HepG2 (cell line): ENCODE measurements around the gene CAPN10. TPM values are rescaled to one million over a fixed set of nuclear protein-coding genes. Genes with fewer than 3 reads are reported as not detected.

Experiments used
- ATF1 ChIP-seq: IDR thresholded peaks from 2 replicates; pipeline ENCODE4 v1.6.1; 2016; ENCODE audit warnings: mild to moderate bottlenecking, control low read depth
- ATF7-NPFF ChIP-seq: sonication (generic); formaldehyde crosslinking; IDR thresholded peaks from 2 replicates; pipeline ENCODE4 v1.8.1; 2023; ENCODE audit warnings: mild to moderate bottlenecking, low read depth, missing genetic modification reagents, moderate library complexity
- CHCHD3 ChIP-seq: sonication (generic); formaldehyde crosslinking; IDR thresholded peaks from 2 replicates; pipeline ENCODE4 v1.8.0; 2022; ENCODE audit warnings: mild to moderate bottlenecking, missing genetic modification reagents, moderate library complexity
- FOXM1 ChIP-seq: sonication (generic); formaldehyde crosslinking; IDR thresholded peaks from 2 replicates; pipeline ENCODE4 v1.5.0; 2020; ENCODE audit warnings: missing genetic modification reagents
- POLR2AphosphoS5 ChIP-seq: IDR thresholded peaks from 2 replicates; pipeline ENCODE4 v1.6.1; 2012; ENCODE audit warnings: low read depth, low read length
- RBAK ChIP-seq: sonication (generic); formaldehyde crosslinking; IDR thresholded peaks from 2 replicates; pipeline ENCODE4 v1.5.1; 2020; ENCODE audit warnings: mild to moderate bottlenecking, missing genetic modification reagents
- SAP130 ChIP-seq: IDR thresholded peaks from 2 replicates; pipeline ENCODE4 v1.6.1; 2016; ENCODE audit warnings: low read depth
- STAT5B ChIP-seq: sonication (generic); formaldehyde crosslinking; IDR thresholded peaks from 2 replicates; pipeline ENCODE4 v1.4.0; 2020; ENCODE audit warnings: missing genetic modification reagents
- TEAD2 ChIP-seq: sonication (generic); formaldehyde crosslinking; IDR thresholded peaks from 2 replicates; pipeline ENCODE4 v1.9.0; 2021; ENCODE audit warnings: missing genetic modification reagents
- XRCC5 ChIP-seq: fragments of 200-400 bp; formaldehyde crosslinking; optimal IDR thresholded peaks from 2 replicates; pipeline ENCODE3; 2017; ENCODE audit warnings: mild to moderate bottlenecking, low read length
- ZFP1 ChIP-seq: IDR thresholded peaks from 2 replicates; pipeline ENCODE4 v1.6.1; 2016
- ZNF292 ChIP-seq: sonication (generic); formaldehyde crosslinking; IDR thresholded peaks from 2 replicates; pipeline ENCODE4 v1.8.1; 2022; ENCODE audit warnings: mild to moderate bottlenecking, low read depth, missing genetic modification reagents, borderline replicate concordance
- ZNF331 ChIP-seq: sonication (generic); formaldehyde crosslinking; IDR thresholded peaks from 2 replicates; pipeline ENCODE4 v1.4.0; 2020; ENCODE audit warnings: missing genetic modification reagents
- ZNF543 ChIP-seq: sonication (generic); formaldehyde crosslinking; IDR thresholded peaks from 2 replicates; pipeline ENCODE4 v1.4.0; 2020; ENCODE audit warnings: mild to moderate bottlenecking, missing genetic modification reagents
- ZNF674 ChIP-seq: sonication (generic); formaldehyde crosslinking; IDR thresholded peaks from 2 replicates; pipeline ENCODE4 v1.5.0; 2020; ENCODE audit warnings: low read depth, mild to moderate bottlenecking, missing genetic modification reagents
- ZSCAN29 ChIP-seq: sonication (generic); formaldehyde crosslinking; conservative IDR thresholded peaks from 2 replicates; pipeline ENCODE4 v1.4.0; 2020; ENCODE audit warnings: mild to moderate bottlenecking, missing genetic modification reagents
- ZSCAN31 ChIP-seq: sonication (generic); formaldehyde crosslinking; IDR thresholded peaks from 2 replicates; pipeline ENCODE4 v1.5.0; 2020; ENCODE audit warnings: low read depth, mild to moderate bottlenecking, missing genetic modification reagents
- polyA plus RNA-seq, 8 experiments: library from polyadenylated mRNA; depleted of rRNA in 3 of 8; stranded (reverse) in 7 of 8; unstranded in 1 of 8; fragments of >200 nt; fragmentation: Illumina TruSeq in 4 of 8; extraction: Trizol in 4 of 8; gene quantifications; 2 replicates each; pipeline versions ENCODE4 v1.2.1 to v1.2.3, GENCODE V29; 2011 to 2016; ENCODE audit warnings: low read depth in 4 of 8, missing spikeins in 1 of 8, mixed read lengths in 1 of 8; ENCODE audit not compliant: insufficient read depth in 1 of 8
- total RNA-seq, 5 experiments: library from RNA; depleted of rRNA; stranded (reverse); fragments of >200 nt; fragmentation: Illumina TruSeq; extraction: Trizol; gene quantifications; 2 replicates each; pipeline ENCODE4 v1.2.3, GENCODE V29; 2016; ENCODE audit warnings: low read depth in 1 of 5
- TF ChIP-seq, protein P1 (sequence below): sonication (generic); formaldehyde crosslinking; IDR thresholded peaks from 2 replicates; pipeline ENCODE4 v1.9.0; 2021; ENCODE audit warnings: missing genetic modification reagents, mild to moderate bottlenecking, borderline replicate concordance
- TF ChIP-seq, protein P2 (sequence below): sonication (generic); formaldehyde crosslinking; IDR thresholded peaks from 2 replicates; pipeline ENCODE4 v1.4.0; 2020; ENCODE audit warnings: mild to moderate bottlenecking, missing genetic modification reagents

CAPN10 gene
- total and polyA plus RNA-seq, 2 of the 13 experiments (the other 11 are each of a cell fraction or from before 2014, with no cell fraction given), result 27.6 to 32.4 TPM

DNA sequence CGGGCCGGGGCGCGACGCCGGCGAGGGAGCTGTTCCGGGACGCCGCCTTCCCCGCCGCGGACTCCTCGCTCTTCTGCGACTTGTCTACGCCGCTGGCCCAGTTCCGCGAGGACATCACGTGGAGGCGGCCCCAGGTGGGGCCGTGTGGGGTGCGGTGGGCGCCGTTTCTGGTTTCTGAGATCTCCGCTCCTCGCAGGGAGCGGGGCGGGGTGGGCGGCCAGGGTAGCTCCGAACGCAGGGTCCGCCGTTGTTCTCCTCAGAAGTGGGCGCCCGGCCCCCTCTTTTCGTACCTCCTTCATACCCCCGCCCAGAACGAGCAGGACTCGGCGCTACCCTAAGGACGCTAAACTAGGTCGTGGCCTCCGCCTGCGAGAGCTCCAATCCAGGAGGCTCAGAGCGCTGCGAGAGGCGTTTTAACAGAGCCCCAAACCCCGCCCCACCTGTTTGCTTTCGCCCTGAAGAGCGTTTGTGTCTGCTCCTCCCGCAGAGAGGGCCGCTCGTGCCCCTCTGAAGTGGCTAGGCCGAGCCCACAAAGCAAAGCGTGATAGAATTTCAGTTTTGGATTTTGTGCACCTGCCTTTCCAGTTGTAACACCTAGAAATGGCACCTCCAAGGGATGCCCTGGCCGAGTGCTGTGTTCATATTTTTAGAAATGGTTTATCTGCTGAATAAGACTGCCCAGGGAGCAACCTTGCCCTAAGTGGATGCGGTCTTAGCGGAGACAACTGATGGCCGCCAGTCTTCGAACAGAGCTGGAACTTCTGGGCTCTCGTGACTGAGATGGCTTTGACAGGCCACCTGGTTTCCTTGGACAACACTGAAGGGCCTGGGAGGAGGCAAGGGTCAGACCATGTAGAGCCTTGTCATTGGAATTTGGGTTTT, 626 bp downstream of the CAPN10 start (continued):
- TF ChIP-seq SAP130 (CRISPR knock-in tag) (0 out of 2 replicates have a peak, but pooled peaks have one; percentile 3), ATF1 (CRISPR knock-in tag) (no peak), RBAK (CRISPR knock-in tag) (0 out of 2 replicates have a peak, but pooled peaks have one; percentile 18), ZFP1 (CRISPR knock-in tag) (no peak), ZSCAN29 (CRISPR knock-in tag) (peak; percentile 36; the same call in 1 of the 2 replicates), POLR2AphosphoS5 (peak; percentile 55; the same call in 1 of the 2 replicates), TEAD2 (CRISPR knock-in tag) (0 out of 2 replicates have a peak, but pooled peaks have one; percentile 22), STAT5B (no peak), ZNF674 (CRISPR knock-in tag) (peak; percentile 67; the same call in 1 of the 2 replicates), ZNF292 (CRISPR knock-in tag) (no peak), ZSCAN31 (peak; percentile 45; the same call in 1 of the 2 replicates), XRCC5 (peak; percentile 23), ZNF543 (CRISPR knock-in tag) (0 out of 2 replicates have a peak, but pooled peaks have one; percentile 58), ZNF331 (CRISPR knock-in tag) (no peak), CHCHD3 (CRISPR knock-in tag) (peak; percentile 43; the same call in 1 of the 2 replicates), ATF7-NPFF (CRISPR knock-in tag) (peak; percentile 64; the same call in 1 of the 2 replicates), FOXM1 (CRISPR knock-in tag) (no peak)
- TF ChIP-seq, protein P1, sequence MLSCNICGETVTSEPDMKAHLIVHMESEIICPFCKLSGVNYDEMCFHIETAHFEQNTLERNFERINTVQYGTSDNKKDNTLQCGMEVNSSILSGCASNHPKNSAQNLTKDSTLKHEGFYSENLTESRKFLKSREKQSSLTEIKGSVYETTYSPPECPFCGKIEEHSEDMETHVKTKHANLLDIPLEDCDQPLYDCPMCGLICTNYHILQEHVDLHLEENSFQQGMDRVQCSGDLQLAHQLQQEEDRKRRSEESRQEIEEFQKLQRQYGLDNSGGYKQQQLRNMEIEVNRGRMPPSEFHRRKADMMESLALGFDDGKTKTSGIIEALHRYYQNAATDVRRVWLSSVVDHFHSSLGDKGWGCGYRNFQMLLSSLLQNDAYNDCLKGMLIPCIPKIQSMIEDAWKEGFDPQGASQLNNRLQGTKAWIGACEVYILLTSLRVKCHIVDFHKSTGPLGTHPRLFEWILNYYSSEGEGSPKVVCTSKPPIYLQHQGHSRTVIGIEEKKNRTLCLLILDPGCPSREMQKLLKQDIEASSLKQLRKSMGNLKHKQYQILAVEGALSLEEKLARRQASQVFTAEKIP (CRISPR knock-in tag), result no peak
- TF ChIP-seq, protein P2, sequence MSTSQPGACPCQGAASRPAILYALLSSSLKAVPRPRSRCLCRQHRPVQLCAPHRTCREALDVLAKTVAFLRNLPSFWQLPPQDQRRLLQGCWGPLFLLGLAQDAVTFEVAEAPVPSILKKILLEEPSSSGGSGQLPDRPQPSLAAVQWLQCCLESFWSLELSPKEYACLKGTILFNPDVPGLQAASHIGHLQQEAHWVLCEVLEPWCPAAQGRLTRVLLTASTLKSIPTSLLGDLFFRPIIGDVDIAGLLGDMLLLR (CRISPR knock-in tag), result no peak; the same call in 1 of the 2 replicates
